ENCODE data around the gene RAPGEF4. TPM values are rescaled to one million over a fixed set of nuclear protein-coding genes. Genes with fewer than 3 reads are reported as not detected.

The RAPGEF4 gene
- total and polyA plus RNA-seq, 2 of the 8 experiments (the other 6 are each of a cell fraction or from before 2014, with no cell fraction given): 1.2 to 2.6 TPM

- H3K4me3 ChIP-seq (ENCODE audit: extremely low read depth in 1 of 4, insufficient read depth in 2 of 4, low read depth in 3 of 4, low read length in 4 of 4): no peak overlapping the region
- H3K23ac ChIP-seq (ENCODE audit: insufficient read length): no peak overlapping the region
- TF ChIP-seq TCF12 (IDR thresholded peaks at IDR 0.05; ENCODE audit: low read depth, low read length) (no peak), BACH1 (IDR thresholded peaks at IDR 0.05; ENCODE audit: low read length) (no peak), TEAD4 (IDR thresholded peaks at IDR 0.05; ENCODE audit: low read depth, low read length) (no peak), EP300 (IDR thresholded peaks at IDR 0.05; ENCODE audit: borderline replicate concordance in 1 of 2, low read depth in 2 of 2, low read length in 2 of 2) (no peak), CHD2 (IDR thresholded peaks at IDR 0.05; ENCODE audit: low read length) (no peak), CBX5 (IDR thresholded peaks at IDR 0.05; ENCODE audit: low read depth, low read length) (no peak), TAF7 (optimal IDR thresholded peaks at IDR 0.05; ENCODE audit: borderline replicate concordance, low read depth, low read length) (no peak)
- H4K5ac ChIP-seq (ENCODE audit: insufficient read length, low read depth, low read length): no peak overlapping the region
- H4K8ac ChIP-seq (ENCODE audit: extremely low read depth, insufficient read depth, low read length): no peak overlapping the region
- DNase-seq (ENCODE audit: low read depth in 1 of 2, low spot score in 2 of 2): no peak
- H2AK5ac ChIP-seq (ENCODE audit: low read depth, low read length): no peak overlapping the region
- H3K9me3 ChIP-seq (ENCODE audit: insufficient read depth in 2 of 2, low read depth in 1 of 2, low read length in 1 of 2): no peaks in the 10 kb centered on the region
- H4K91ac ChIP-seq (replicated peaks; ENCODE audit: insufficient read length, low read length): no peak overlapping the region
- H2AFZ ChIP-seq (ENCODE audit: low read length): no peak overlapping the region
- H2BK120ac ChIP-seq (replicated peaks; ENCODE audit: low read depth, low read length): no peak overlapping the region
- 90% methylated on average over 4 of the region's 4 CpGs; no CpG with 5 or more reads in 1 of the 2 experiments for WGBS, 2 experiments (ENCODE audit: extremely low coverage in 1 of 2, insufficient coverage in 1 of 2, insufficient read length in 1 of 2, insufficient replicate concordance in 2 of 2, low coverage in 1 of 2, low lambda C conversion rate in 2 of 2, missing lambda C conversion rate in 1 of 2)
- no peak overlapping the region for H3K27ac ChIP-seq (ENCODE audit: low read depth, low read length)
- H3K27me3 ChIP-seq (replicated peaks in 1 of 4; ENCODE audit: control insufficient read depth in 3 of 4, extremely low read depth in 1 of 4, insufficient read depth in 3 of 4, low read length in 3 of 4): no peaks in the 10 kb centered on the region
- H3K14ac ChIP-seq (ENCODE audit: insufficient read length): no peak overlapping the region
- H2BK5ac ChIP-seq (ENCODE audit: low read depth, low read length): no peak overlapping the region
- no peaks in the 10 kb centered on the region for H3K36me3 ChIP-seq (ENCODE audit: control insufficient read depth in 2 of 4, insufficient read depth in 4 of 4, low read length in 3 of 4)
- H4K20me1 ChIP-seq (replicated peaks in 1 of 2; ENCODE audit: control insufficient read depth in 1 of 2, insufficient read depth in 2 of 2, low read length in 2 of 2): no peaks in the 10 kb centered on the region
- no peak overlapping the region for H2BK20ac ChIP-seq (ENCODE audit: low read length)
- H3K79me2 ChIP-seq (ENCODE audit: control insufficient read depth in 1 of 2, insufficient read depth in 2 of 2, low read length in 2 of 2): no peaks in the 10 kb centered on the region
- H3K23me2 ChIP-seq (ENCODE audit: low read depth, low read length): no peaks in the 10 kb centered on the region
- ChIA-PET CTCF (ENCODE audit: partially characterized antibody) (interaction anchor here (0.6 to 3.0 kb wide), 33 partner anchors 9 to 498 kb away, joined by 3 to 40 read pairs (median 5); no protein-coding TSS in a partner anchor), POLR2A (ENCODE audit: partially characterized antibody) (interaction anchor here (0.8 kb wide), 1 partner anchor 9 kb away, joined by 3 read pairs; no protein-coding TSS in a partner anchor)
- H3K4me2 ChIP-seq (ENCODE audit: insufficient read depth in 1 of 2, low read depth in 2 of 2, low read length in 2 of 2): no peak overlapping the region
- no peak overlapping the region for H3K56ac ChIP-seq (replicated peaks; ENCODE audit: insufficient read length, low read depth, low read length)
- H2BK15ac ChIP-seq (ENCODE audit: low read length): no peak overlapping the region
- no peaks in the 10 kb centered on the region for H3K79me1 ChIP-seq (ENCODE audit: low read depth, low read length)
- H3K9ac ChIP-seq (replicated peaks in 1 of 4; ENCODE audit: extremely low read depth in 1 of 4, low read depth in 3 of 4, low read length in 3 of 4): no peak overlapping the region
- no peak for FAIRE-seq
- H3K4ac ChIP-seq (replicated peaks; ENCODE audit: insufficient read length, low read depth, low read length): no peak overlapping the region
- no peak overlapping the region for H2BK12ac ChIP-seq (ENCODE audit: low read depth, low read length)
- no peak overlapping the region for H3K18ac ChIP-seq (ENCODE audit: extremely low read depth, low read length)
- H3K4me1 ChIP-seq (replicated peaks in 1 of 4; ENCODE audit: control insufficient read depth in 3 of 4, insufficient read depth in 4 of 4, low read length in 3 of 4): no peaks in the 10 kb centered on the region
Observed at GRCh38 chr2:173091910-173092309, 356.3 kb downstream of the RAPGEF4 start.

Data from H1 (cell line).